GM21786 (cell line): Measurements from ENCODE around the gene SLC7A4.
A peak's percentile ranks its signal among the peaks of the same experiment; 100 is the strongest.
"Not testable (repeated sequence)": the region's sequence is repeated elsewhere in the genome, so short reads cannot be mapped to it uniquely, and the experiment has no call there.

Experiments
- ATAC-seq: cut with Tn5 transposase; IDR thresholded peaks from one replicate; pipeline ENCODE4 v1.9.1; 2021; ENCODE audit not compliant: unreplicated experiment

The SLC7A4 gene

GRCh38 chr22:21022955-21023614, 9.3 kb downstream of the SLC7A4 start:
- ATAC-seq = no peak

DNA sequence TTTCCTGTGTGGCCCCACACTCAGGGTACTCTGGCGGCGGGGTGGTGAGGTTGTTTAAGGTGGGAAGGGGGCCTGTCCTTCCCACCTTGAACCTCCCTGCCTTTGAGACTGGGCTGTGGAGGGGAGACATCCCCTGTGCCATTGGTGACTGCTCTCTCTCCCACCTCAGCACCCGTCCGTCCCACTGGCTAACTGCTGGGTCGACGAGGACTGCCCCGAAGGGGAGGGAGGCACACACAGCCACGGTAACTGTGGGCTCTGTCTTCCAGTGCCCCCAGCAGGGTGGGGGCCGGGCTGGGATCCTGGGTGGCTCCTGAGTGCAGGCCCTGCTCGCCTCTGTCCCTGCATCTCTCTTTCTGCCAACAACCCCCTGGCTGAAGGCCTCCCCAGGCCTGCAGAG, 9.9 kb downstream of the SLC7A4 start:
- no peak for ATAC-seq

DNA sequence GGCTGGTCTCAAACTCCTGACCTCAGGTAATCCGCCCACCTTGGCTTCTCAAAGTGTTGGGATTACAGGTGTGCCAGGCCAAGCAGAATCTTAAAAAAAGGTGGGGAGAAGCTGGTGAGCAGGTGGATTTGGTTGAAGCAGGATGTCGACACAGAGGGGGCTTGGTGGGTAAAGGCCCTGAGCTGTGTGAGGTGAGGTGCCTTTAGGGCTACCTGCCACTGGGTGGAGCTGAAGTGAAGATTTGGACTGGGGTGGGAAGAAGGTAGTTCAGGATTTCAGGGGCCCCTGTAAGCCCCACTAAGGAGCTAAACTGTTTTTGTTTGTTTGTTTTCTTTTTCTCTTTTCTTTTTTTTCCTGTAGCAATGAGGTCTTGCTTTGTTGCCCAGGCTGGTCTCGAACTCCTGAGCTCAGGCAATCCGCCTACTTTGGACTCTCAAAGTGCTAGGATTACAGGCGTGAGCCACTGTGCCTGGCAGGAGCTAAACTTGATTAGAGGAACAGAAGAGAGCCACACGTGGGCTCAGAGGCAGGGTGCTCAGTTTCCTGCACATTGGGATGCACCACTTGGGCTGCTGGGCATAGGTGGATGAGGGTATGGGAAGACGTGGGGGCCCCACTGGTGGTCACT, 11.4 kb downstream of the SLC7A4 start:
- no peak for ATAC-seq

DNA sequence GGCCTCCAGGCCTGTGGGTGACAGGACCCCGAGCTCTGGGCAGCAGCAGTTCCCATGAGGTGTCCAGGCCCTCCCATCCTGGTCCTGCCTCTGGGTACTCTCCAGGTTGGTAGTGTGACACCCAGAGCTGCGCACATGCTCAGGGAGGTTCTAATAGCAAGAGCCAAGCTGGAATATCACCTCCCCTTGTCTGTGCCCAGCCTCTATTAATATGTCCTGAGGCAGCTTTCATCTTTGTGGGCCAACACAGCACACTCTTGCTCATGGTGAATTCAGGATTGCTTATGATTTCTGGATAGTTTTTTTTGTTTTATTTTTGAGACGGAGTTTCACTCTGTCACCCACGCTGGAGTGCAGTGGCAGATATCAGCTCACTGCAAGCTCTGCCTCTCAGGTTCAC, 14.0 kb downstream of the SLC7A4 start:
- ATAC-seq = no peak

DNA sequence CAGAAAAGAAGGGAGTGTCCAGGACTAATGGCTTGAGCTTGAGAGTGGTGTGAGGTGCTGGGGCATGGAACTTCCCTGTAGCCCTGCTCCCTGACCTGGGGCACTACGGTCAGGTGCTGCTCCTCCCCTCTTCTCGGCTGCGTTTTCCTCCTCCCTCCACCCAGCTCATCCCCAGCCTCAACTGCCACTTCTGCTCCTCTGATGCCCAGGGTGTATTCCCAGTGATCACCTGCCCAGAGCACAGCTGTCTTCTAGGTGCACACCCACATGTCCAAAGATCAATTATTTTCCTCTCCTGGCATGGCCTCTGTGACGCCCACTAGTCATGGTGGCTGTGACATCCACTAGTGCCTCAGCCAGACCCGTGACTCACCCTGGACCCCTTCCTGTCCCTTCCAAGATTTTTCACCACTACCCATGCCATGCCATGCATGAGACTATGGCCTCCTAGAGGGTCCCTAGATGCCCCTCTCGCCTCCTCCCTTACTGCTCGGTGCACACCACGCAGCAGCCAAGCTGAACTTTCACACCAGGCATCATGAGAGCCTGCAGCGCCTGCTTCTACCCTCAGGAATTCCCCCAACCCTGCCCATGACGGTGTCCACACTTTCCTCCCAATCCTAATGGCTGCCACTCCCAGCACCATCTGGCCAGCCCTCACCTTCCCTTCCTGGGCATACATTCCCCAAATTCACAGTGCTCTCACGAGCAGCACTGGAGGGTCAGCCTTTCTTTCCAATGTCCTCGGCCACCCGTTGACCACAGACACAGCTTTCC, 15.5 kb downstream of the SLC7A4 start:
- no peak for ATAC-seq

GRCh38 chr22:21015466-21016006, 16.8 kb downstream of the SLC7A4 start:
- no peak for ATAC-seq

- no peak for ATAC-seq
Observed at GRCh38 chr22:21014726-21015465, 17.5 kb downstream of the SLC7A4 start, which contains the start of gene P2RX6. Gene P2RX6 (plus strand): TSS chr22:21015165. CDS start chr22:21015175, 10 bp downstream.

GRCh38 chr22:21014202-21014725, 18.1 kb downstream of the SLC7A4 start:
- ATAC-seq = peak; percentile 58

DNA sequence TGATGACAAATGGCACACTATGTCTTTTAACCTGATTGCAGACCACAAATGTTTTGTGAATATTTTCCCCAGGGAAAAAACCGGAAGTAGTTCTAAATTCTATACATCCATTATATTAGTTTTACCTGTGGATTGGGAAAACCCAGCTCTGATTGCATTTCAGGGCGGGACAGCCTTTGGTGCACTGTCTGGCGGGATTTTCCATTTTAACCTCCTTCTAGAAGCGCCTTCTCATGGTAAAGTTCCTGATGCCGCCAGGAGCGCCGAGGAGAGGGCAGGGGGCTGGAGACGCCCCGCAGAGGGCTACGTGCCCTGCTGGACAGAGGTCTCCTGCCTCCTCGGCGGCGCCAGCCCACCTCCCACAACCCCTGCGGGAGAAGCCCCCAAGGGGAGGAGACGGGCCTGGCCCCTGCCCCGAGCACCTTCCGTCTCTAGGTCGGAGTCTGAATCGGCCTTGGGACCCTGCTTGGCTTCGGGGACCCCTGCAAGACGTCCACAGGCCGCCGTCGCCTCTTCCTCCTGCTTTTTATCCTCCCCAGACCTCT, 18.6 kb downstream of the SLC7A4 start:
- no peak for ATAC-seq

DNA sequence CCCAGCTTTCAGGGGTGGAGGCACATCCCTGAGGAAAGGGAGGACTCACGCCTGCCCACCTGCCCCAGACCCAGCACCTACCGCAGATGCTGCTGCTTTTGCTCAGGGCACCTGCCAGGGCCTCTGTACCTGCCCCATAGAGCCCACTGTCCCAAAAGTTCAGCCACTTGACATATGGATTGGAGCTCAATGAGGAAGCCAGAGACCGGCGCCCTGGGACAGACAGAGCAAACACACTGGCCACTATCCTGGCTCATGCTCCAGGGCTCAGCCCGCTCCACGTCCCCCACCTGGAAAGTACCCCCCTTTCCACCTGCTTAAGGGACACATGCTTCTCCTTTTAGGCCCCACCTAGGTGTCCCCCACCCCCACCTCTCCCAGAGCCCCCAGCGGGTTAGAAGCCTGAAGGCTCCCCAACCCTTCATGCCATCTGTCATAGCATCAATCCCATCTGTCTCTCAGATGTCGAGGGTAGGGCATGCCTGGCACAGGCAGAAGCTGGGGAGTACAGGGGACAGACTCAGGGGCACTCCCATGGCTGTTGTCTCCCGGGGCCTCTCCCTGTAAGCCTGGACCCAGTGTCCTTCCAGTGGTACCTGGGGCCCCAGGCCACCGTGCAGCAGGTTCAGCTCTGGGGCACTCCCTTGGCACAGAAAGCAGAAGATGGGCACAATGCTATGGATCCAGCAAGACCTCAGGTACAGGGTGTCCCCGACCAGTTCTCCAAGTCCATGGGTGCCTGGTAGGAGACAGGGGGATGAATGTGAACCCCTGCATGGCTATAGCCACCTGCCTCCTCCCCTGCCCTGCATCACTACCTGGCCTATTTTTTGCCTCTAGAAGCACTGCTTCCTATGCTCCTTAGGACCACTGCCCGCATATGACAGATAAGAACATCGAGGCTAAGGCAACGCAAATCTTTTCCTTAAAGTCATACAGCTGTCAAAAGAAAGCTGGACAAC, 19.6 kb downstream of the SLC7A4 start:
- ATAC-seq = no peak

DNA sequence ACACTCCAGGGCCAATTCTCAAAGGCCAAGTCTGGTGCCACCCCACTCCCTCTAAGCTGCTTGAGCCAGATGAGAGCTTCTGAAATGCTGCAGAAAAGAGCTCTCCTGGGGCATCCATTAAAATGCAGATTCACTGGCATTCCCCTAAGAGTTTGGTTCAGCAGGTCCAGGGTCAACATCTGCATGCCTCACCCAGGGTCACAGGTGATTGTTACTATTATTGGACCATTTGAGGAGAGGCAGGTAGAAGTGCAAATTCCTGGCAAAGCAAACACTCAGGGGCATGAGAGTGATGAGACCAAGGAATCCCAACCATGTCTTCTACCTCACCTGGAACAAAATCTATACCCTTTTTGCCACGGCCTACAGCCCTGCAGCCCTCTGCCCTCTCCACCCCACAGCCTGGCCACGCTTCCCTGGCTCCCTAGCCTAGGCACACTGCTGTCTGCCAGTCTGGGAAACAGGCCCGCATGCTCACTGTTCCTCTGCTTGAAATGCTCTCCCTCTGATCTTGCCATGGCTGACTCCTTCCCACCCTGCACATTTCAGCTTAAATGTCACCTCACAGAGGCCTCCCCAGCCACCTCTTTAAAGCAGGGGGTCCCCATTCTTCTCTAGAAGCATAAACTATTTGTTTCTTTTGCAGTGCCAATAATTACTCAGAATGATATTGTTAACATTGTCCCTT, 21.8 kb downstream of the SLC7A4 start:
- ATAC-seq = no peak

DNA sequence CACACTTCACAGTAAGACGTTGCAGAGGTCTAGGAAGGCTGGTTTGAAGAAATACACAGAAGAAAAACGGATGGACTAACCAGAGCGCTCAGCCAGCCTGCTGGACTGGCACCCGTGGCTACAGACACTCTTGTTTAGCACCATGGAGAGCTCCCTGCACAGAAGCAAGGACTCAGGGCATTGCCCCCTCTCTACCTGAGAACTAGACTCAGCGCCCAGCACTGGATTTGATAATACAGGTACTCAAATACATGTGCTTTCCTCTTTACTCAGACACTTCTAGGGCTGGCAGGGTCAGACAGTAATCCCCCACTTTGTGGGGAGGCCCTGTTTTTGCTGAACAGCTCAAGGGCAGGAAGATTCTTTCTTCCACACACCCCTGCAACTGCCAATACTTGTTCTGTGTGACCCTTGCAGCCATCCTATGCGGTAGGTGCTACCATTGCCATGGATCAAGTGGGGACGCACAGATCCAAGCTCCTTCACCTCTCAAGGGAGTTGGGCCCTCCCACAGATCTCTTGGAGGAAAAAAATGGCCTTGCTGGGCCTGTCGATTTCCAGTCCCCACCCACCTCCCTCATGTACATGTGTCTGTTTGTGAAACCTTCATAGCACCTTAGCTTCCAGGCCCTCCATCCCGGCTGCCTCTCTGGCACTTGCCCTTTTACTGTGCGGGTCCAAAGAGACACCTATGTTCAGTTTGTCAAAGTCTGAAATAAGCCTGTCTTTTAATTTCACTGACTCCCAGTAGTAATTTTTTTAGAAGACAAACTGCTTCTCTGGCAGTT, 22.5 kb downstream of the SLC7A4 start:
- no peak for ATAC-seq

GRCh38 chr22:21009208-21009607, 23.2 kb downstream of the SLC7A4 start:
- not testable (repeated sequence) for ATAC-seq

DNA sequence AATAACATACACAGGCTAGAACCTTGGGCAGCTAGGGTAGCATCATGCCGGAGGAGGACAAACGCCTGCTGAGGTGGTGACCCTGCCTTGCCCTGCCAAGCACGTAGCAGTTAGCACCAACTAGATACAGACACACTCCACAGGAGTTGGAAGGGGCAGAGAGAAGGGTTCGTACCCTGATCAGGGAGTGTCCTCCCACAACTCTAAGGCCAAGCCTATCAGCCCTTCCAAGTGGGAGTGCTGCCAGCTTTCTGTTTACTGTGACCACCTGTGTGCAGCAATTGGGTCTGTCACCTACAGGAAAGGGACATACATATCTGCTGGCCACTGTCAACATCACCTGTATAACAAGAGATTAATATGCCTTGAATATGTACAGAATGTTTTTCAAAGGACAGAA, 28.6 kb downstream of the SLC7A4 start:
- no peak for ATAC-seq

- peak; percentile 85 for ATAC-seq
Observed at GRCh38 chr22:21001601-21002325, 30.6 kb downstream of the SLC7A4 start, which contains the start of gene THAP7. Gene THAP7 (minus strand): TSS chr22:21002118. CDS start chr22:21001911, 207 bp downstream.

GRCh38 chr22:21000987-21001600, 31.3 kb downstream of the SLC7A4 start:
- peak; percentile 4 for ATAC-seq
